Ascending aorta (tissue), 2 donors: ENCODE data around the gene KCTD20. TPM values are rescaled to one million over a fixed set of nuclear protein-coding genes. Genes with fewer than 3 reads are reported as not detected.
"Not testable (repeated sequence)": the region's sequence is repeated elsewhere in the genome, so short reads cannot be mapped to it uniquely, and the experiment has no call there.

ENCODE experiments used
- DNase-seq, 2 donors: peaks; one replicate each; pipeline ENCODE4 v3.0.0-alpha.2; 2019; ENCODE audit warnings: low spot score in 2 of 2
- H3K27ac ChIP-seq, 2 donors: fragments of 200-600 bp; sonication (generic); one replicate each; pipeline ENCODE4 v1.5.1; 2016 to 2017; ENCODE audit warnings: mild to moderate bottlenecking in 1 of 2
- H3K27me3 ChIP-seq: fragments of 200-600 bp; sonication (generic); one replicate; pipeline ENCODE4 v1.5.1; 2017
- H3K36me3 ChIP-seq, 2 donors: fragments of 200-600 bp; sonication (generic); one replicate each; pipeline ENCODE4 v1.5.1; 2016
- H3K4me1 ChIP-seq, 2 donors: fragments of 200-600 bp; sonication (generic); one replicate each; pipeline ENCODE4 v1.5.1; 2016 to 2017; ENCODE audit warnings: mild to moderate bottlenecking in 1 of 2
- H3K4me3 ChIP-seq, 2 donors: fragments of 200-600 bp; sonication (generic); one replicate each; pipeline ENCODE4 v1.5.1; 2016 to 2017; ENCODE audit warnings: mild to moderate bottlenecking in 1 of 2
- H3K9me3 ChIP-seq, 2 donors: fragments of 200-600 bp; sonication (generic); one replicate each; pipeline ENCODE4 v1.5.1; 2016
- CTCF ChIP-seq, 3 experiments: fragments of 200-600 bp in 2 of 3; fragments of 450-650 bp in 1 of 3; sonication (generic) in 2 of 3; IDR thresholded peaks; one replicate each; pipeline ENCODE4 v1.5.1; 2016 to 2019; ENCODE audit warnings: antibody characterized with exemption in 3 of 3, mild to moderate bottlenecking in 1 of 3, moderate library complexity in 1 of 3
- intact Hi-C: fragments of 100-400 bp; cut with DNase I; formaldehyde crosslinking; loops from one replicate; pipeline ENCODE4 v1.15.1; 2023
- total RNA-seq: library from RNA; depleted of rRNA; stranded (reverse); fragments of >200 nt; gene quantifications from one replicate; pipeline ENCODE4 v1.1.0, GENCODE V29; 2016

Gene KCTD20
- total RNA-seq, 1 donor from 2014 or later: 71.5 TPM

GRCh38 chr6:36478051-36478526 is 35.3 kb downstream of the KCTD20 start:
- H3K27ac ChIP-seq: no peak overlapping the region
- intact Hi-C loops: no loop called here
- TF ChIP-seq CTCF (IDR thresholded peaks at IDR 0.05): no peak
- no peak for DNase-seq
- no peaks in the 10 kb centered on the region for H3K4me1 ChIP-seq
- H3K36me3 ChIP-seq: peaks cover 29 to 39% of the 10 kb centered on the region in 2 donors
- H3K4me3 ChIP-seq: no peak overlapping the region
- no peaks in the 10 kb centered on the region for H3K9me3 ChIP-seq
- no peaks in the 10 kb centered on the region for H3K27me3 ChIP-seq

GRCh38 chr6:36479256-36479655 is 36.5 kb downstream of the KCTD20 start:
- Histone ChIP-seq H3K36me3 (peaks cover 36 to 41% of the 10 kb centered on the region in 2 donors), H3K4me1 (no peaks in the 10 kb centered on the region), H3K27me3 (no peaks in the 10 kb centered on the region), H3K27ac (no peak overlapping the region), H3K9me3 (no peaks in the 10 kb centered on the region), H3K4me3 (no peak overlapping the region)
- intact Hi-C loops: no loop called here
- DNase-seq: no peak
- no peak for TF ChIP-seq CTCF (IDR thresholded peaks at IDR 0.05)

GRCh38 chr6:36483326-36483725 is 40.5 kb downstream of the KCTD20 start:
- H3K36me3 ChIP-seq: peaks cover 69 to 73% of the 10 kb centered on the region in 2 donors
- H3K4me1 ChIP-seq, H3K27me3 ChIP-seq, DNase-seq, intact Hi-C loops, H3K27ac ChIP-seq, H3K4me3 ChIP-seq, H3K9me3 ChIP-seq: not testable (repeated sequence)

GRCh38 chr6:36484736-36485135 is 41.9 kb downstream of the KCTD20 start:
- no peaks in the 10 kb centered on the region for H3K9me3 ChIP-seq
- H3K27me3 ChIP-seq: no peaks in the 10 kb centered on the region
- peaks cover 0 to 2% of the 10 kb centered on the region in 2 donors for H3K4me1 ChIP-seq
- no peak overlapping the region for H3K27ac ChIP-seq
- DNase-seq: no peak
- no peak overlapping the region for H3K4me3 ChIP-seq
- H3K36me3 ChIP-seq: peaks cover 69 to 72% of the 10 kb centered on the region in 2 donors
- TF ChIP-seq CTCF (IDR thresholded peaks at IDR 0.05): no peak
- intact Hi-C loops: no loop called here

- peaks cover 43 to 51% of the 10 kb centered on the region in 2 donors for H3K36me3 ChIP-seq
- no peak overlapping the region for H3K4me3 ChIP-seq
- no peaks in the 10 kb centered on the region for H3K9me3 ChIP-seq
- no peaks in the 10 kb centered on the region for H3K27me3 ChIP-seq
- intact Hi-C loops: no loop called here
- no peak overlapping the region for H3K27ac ChIP-seq
- no peak for DNase-seq
- no peak for TF ChIP-seq CTCF (IDR thresholded peaks at IDR 0.05)
- peaks cover 0 to 2% of the 10 kb centered on the region in 2 donors for H3K4me1 ChIP-seq
Measured at GRCh38 chr6:36487698-36488097, 44.9 kb downstream of the KCTD20 start.

- Histone ChIP-seq H3K27me3 (no peaks in the 10 kb centered on the region), H3K4me1 (peaks cover 0 to 2% of the 10 kb centered on the region in 2 donors), H3K4me3 (no peak overlapping the region), H3K36me3 (peaks cover 42 to 51% of the 10 kb centered on the region in 2 donors), H3K9me3 (no peaks in the 10 kb centered on the region), H3K27ac (no peak overlapping the region)
- TF ChIP-seq CTCF (IDR thresholded peaks at IDR 0.05): no peak
- no peak for DNase-seq
- intact Hi-C loops: no loop called here
Measured at GRCh38 chr6:36488221-36488620, 45.4 kb downstream of the KCTD20 start.
